ENCODE measurements around the gene CAPN13.

Gene CAPN13

GRCh38 chr2:30792521-30792920 lies 14.7 kb downstream of the CAPN13 start:
- Histone ChIP-seq H3K36me3 (ENCODE audit: insufficient read depth, low read length) (no peaks in the 10 kb centered on the region), H3K9me2 (replicated peaks; ENCODE audit: low read depth, low read length) (no peaks in the 10 kb centered on the region), H3K27me3 (ENCODE audit: insufficient read depth, low read length, poor library complexity, severe bottlenecking) (peaks cover 43% of the 10 kb centered on the region), H3K4me1 (ENCODE audit: insufficient read depth, low read length, poor library complexity, severe bottlenecking) (no peaks in the 10 kb centered on the region), H3F3A (ENCODE audit: low read depth) (no peaks in the 10 kb centered on the region), H3K9me3 (ENCODE audit: insufficient read depth, low read depth, low read length) (no peaks in the 10 kb centered on the region), H4K20me1 (ENCODE audit: insufficient read depth, low read length, poor library complexity, severe bottlenecking) (no peaks in the 10 kb centered on the region), H3K9ac (ENCODE audit: low read depth, low read length, poor library complexity, severe bottlenecking) (no peak overlapping the region), H3K4me3 (ENCODE audit: low read length, poor library complexity, severe bottlenecking) (no peak overlapping the region), H3K79me2 (ENCODE audit: insufficient read depth, low read length) (no peaks in the 10 kb centered on the region), H3K4me2 (ENCODE audit: low read depth, low read length, poor library complexity, severe bottlenecking) (no peak overlapping the region), H2AFZ (ENCODE audit: low read length) (no peak overlapping the region)
- TF ChIP-seq CTCF (conservative IDR thresholded peaks at IDR 0.05; ENCODE audit: low read length): no peak
- TF ChIP-seq EZH2phosphoT487 (IDR thresholded peaks at IDR 0.05; ENCODE audit: borderline replicate concordance): no peak

GRCh38 chr2:30790879-30791278 lies 16.4 kb downstream of the CAPN13 start:
- H3K9ac ChIP-seq (ENCODE audit: low read depth, low read length, poor library complexity, severe bottlenecking): no peak overlapping the region
- no peaks in the 10 kb centered on the region for H3K79me2 ChIP-seq (ENCODE audit: insufficient read depth, low read length)
- H3F3A ChIP-seq (ENCODE audit: low read depth): no peaks in the 10 kb centered on the region
- H3K9me2 ChIP-seq (replicated peaks; ENCODE audit: low read depth, low read length): no peaks in the 10 kb centered on the region
- H3K36me3 ChIP-seq (ENCODE audit: insufficient read depth, low read length): no peaks in the 10 kb centered on the region
- no peaks in the 10 kb centered on the region for H4K20me1 ChIP-seq (ENCODE audit: insufficient read depth, low read length, poor library complexity, severe bottlenecking)
- H3K9me3 ChIP-seq (ENCODE audit: insufficient read depth, low read depth, low read length): no peaks in the 10 kb centered on the region
- H3K4me1 ChIP-seq (ENCODE audit: insufficient read depth, low read length, poor library complexity, severe bottlenecking): no peaks in the 10 kb centered on the region
- H2AFZ ChIP-seq (ENCODE audit: low read length): no peak overlapping the region
- TF ChIP-seq EZH2phosphoT487 (IDR thresholded peaks at IDR 0.05; ENCODE audit: borderline replicate concordance): no peak
- H3K4me3 ChIP-seq (ENCODE audit: low read length, poor library complexity, severe bottlenecking): no peak overlapping the region
- H3K4me2 ChIP-seq (ENCODE audit: low read depth, low read length, poor library complexity, severe bottlenecking): no peak overlapping the region
- H3K27me3 ChIP-seq (ENCODE audit: insufficient read depth, low read length, poor library complexity, severe bottlenecking): peaks cover 40% of the 10 kb centered on the region

GRCh38 chr2:30789670-30790210 lies 17.5 kb downstream of the CAPN13 start:
- H3K4me3 ChIP-seq (ENCODE audit: low read length, poor library complexity, severe bottlenecking): no peak overlapping the region
- no peaks in the 10 kb centered on the region for H3K4me1 ChIP-seq (ENCODE audit: insufficient read depth, low read length, poor library complexity, severe bottlenecking)
- no peaks in the 10 kb centered on the region for H3K36me3 ChIP-seq (ENCODE audit: insufficient read depth, low read length)
- no peaks in the 10 kb centered on the region for H3K9me2 ChIP-seq (replicated peaks; ENCODE audit: low read depth, low read length)
- H3K27me3 ChIP-seq (ENCODE audit: insufficient read depth, low read length, poor library complexity, severe bottlenecking): peaks cover 50% of the 10 kb centered on the region
- H3K4me2 ChIP-seq (ENCODE audit: low read depth, low read length, poor library complexity, severe bottlenecking): no peak overlapping the region
- no peaks in the 10 kb centered on the region for H3F3A ChIP-seq (ENCODE audit: low read depth)
- H3K9me3 ChIP-seq (ENCODE audit: insufficient read depth, low read depth, low read length): no peaks in the 10 kb centered on the region
- no peaks in the 10 kb centered on the region for H3K79me2 ChIP-seq (ENCODE audit: insufficient read depth, low read length)
- no peak overlapping the region for H3K9ac ChIP-seq (ENCODE audit: low read depth, low read length, poor library complexity, severe bottlenecking)
- H2AFZ ChIP-seq (ENCODE audit: low read length): no peak overlapping the region
- TF ChIP-seq CTCF (conservative IDR thresholded peaks at IDR 0.05; ENCODE audit: low read length) (no peak), EZH2phosphoT487 (IDR thresholded peaks at IDR 0.05; ENCODE audit: borderline replicate concordance) (no peak)
- H4K20me1 ChIP-seq (ENCODE audit: insufficient read depth, low read length, poor library complexity, severe bottlenecking): no peaks in the 10 kb centered on the region
